ENCODE measurements around the gene DDX21.

DNA sequence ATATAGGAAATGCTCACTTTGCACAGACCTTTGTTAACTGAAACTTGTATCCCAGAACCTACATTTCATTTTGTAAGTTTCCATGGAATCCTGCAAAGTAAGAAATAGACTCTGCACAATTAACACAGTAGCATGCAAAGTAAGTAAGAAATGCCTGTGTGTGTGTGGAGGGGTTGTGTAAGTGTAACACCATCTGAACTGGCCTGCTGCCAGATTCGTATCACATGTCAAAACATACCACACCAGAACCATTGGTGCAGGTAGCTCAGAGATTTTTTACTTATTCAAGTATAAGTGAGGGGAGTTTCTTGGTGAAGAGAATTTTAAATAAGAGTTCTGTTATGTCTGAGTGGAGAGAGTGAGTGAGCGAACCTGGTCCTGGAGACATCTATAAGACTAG, 17.9 kb upstream of the DDX21 start:
- TF ChIP-seq, protein P1, sequence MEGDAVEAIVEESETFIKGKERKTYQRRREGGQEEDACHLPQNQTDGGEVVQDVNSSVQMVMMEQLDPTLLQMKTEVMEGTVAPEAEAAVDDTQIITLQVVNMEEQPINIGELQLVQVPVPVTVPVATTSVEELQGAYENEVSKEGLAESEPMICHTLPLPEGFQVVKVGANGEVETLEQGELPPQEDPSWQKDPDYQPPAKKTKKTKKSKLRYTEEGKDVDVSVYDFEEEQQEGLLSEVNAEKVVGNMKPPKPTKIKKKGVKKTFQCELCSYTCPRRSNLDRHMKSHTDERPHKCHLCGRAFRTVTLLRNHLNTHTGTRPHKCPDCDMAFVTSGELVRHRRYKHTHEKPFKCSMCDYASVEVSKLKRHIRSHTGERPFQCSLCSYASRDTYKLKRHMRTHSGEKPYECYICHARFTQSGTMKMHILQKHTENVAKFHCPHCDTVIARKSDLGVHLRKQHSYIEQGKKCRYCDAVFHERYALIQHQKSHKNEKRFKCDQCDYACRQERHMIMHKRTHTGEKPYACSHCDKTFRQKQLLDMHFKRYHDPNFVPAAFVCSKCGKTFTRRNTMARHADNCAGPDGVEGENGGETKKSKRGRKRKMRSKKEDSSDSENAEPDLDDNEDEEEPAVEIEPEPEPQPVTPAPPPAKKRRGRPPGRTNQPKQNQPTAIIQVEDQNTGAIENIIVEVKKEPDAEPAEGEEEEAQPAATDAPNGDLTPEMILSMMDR (IDR thresholded peaks at IDR 0.05; ENCODE audit: borderline replicate concordance, extremely low read depth, low read length, poor library complexity, severe bottlenecking), result no peak
- TF ChIP-seq EZH2 (IDR thresholded peaks at IDR 0.05; ENCODE audit: borderline replicate concordance, low read depth, low read length, severe bottlenecking), result no peak
